Measurements from ENCODE around the gene NLK. TPM values are rescaled to one million over a fixed set of nuclear protein-coding genes. Genes with fewer than 3 reads are reported as not detected.

Gene NLK
- polyA plus RNA-seq, 1 donor from 2014 or later, result 81.7 TPM

- Histone ChIP-seq H3K36me3 (ENCODE audit: insufficient read depth, low read length) (no peaks in the 10 kb centered on the region), H3K4me2 (ENCODE audit: low read length) (no peak overlapping the region), H3K79me2 (replicated peaks; ENCODE audit: insufficient read depth, low read length) (peaks cover 3% of the 10 kb centered on the region), H3K9me2 (ENCODE audit: insufficient read depth, low read length) (no peaks in the 10 kb centered on the region), H4K20me1 (ENCODE audit: insufficient read depth) (no peaks in the 10 kb centered on the region), H3K27ac (ENCODE audit: low read length) (no peak overlapping the region), H3K27me3 (ENCODE audit: insufficient read depth, low read depth, low read length) (no peaks in the 10 kb centered on the region), H3K9ac (ENCODE audit: low read length) (no peak overlapping the region), H3K9me3 (ENCODE audit: low read length) (no peaks in the 10 kb centered on the region), H2AFZ (ENCODE audit: low read depth, low read length) (no peak overlapping the region), H3F3A (ENCODE audit: insufficient read depth, low read length, poor library complexity, severe bottlenecking) (no peaks in the 10 kb centered on the region), H3K4me3 (ENCODE audit: low read length) (no peak overlapping the region)
- TF ChIP-seq RAD21 (conservative IDR thresholded peaks at IDR 0.05) (no peak), SMC3 (conservative IDR thresholded peaks at IDR 0.05; ENCODE audit: poor library complexity) (no peak), EZH2 (IDR thresholded peaks at IDR 0.05; ENCODE audit: borderline replicate concordance, insufficient read depth, low read length, poor library complexity, severe bottlenecking) (no peak), REST (IDR thresholded peaks at IDR 0.05; ENCODE audit: borderline replicate concordance) (no peak)
These were observed 59.4 kb downstream of the NLK start for GRCh38 chr17:28101919-28102318.

GRCh38 chr17:28105501-28105900 lies 63.0 kb downstream of the NLK start:
- H3K9me2 ChIP-seq (ENCODE audit: insufficient read depth, low read length), result no peaks in the 10 kb centered on the region
- H3F3A ChIP-seq (ENCODE audit: insufficient read depth, low read length, poor library complexity, severe bottlenecking), result no peaks in the 10 kb centered on the region
- no peak overlapping the region for H3K4me3 ChIP-seq (ENCODE audit: low read length)
- H3K4me2 ChIP-seq (ENCODE audit: low read length), result no peak overlapping the region
- H3K36me3 ChIP-seq (ENCODE audit: insufficient read depth, low read length), result no peaks in the 10 kb centered on the region
- H3K9me3 ChIP-seq (ENCODE audit: low read length), result no peaks in the 10 kb centered on the region
- H3K27me3 ChIP-seq (ENCODE audit: insufficient read depth, low read depth, low read length), result no peaks in the 10 kb centered on the region
- peaks cover 4% of the 10 kb centered on the region for H3K79me2 ChIP-seq (replicated peaks; ENCODE audit: insufficient read depth, low read length)
- H3K27ac ChIP-seq (ENCODE audit: low read length), result no peak overlapping the region
- H2AFZ ChIP-seq (ENCODE audit: low read depth, low read length), result no peak overlapping the region
- H3K9ac ChIP-seq (ENCODE audit: low read length), result no peak overlapping the region
- H4K20me1 ChIP-seq (ENCODE audit: insufficient read depth), result no peaks in the 10 kb centered on the region
- TF ChIP-seq MXI1 (conservative IDR thresholded peaks at IDR 0.05; ENCODE audit: poor library complexity, severe bottlenecking), result no peak
- no peak for TF ChIP-seq REST (IDR thresholded peaks at IDR 0.05; ENCODE audit: borderline replicate concordance)
- no peak for TF ChIP-seq EP300 (conservative IDR thresholded peaks at IDR 0.05; ENCODE audit: poor library complexity, severe bottlenecking)
- no peak for TF ChIP-seq RAD21 (conservative IDR thresholded peaks at IDR 0.05)
- no peak for TF ChIP-seq EZH2 (IDR thresholded peaks at IDR 0.05; ENCODE audit: borderline replicate concordance, insufficient read depth, low read length, poor library complexity, severe bottlenecking)
- no peak for TF ChIP-seq CTCF (IDR thresholded peaks at IDR 0.05; ENCODE audit: poor library complexity, severe bottlenecking)
- no peak for TF ChIP-seq POLR2AphosphoS5 (IDR thresholded peaks at IDR 0.05)
- no peak for TF ChIP-seq SMC3 (conservative IDR thresholded peaks at IDR 0.05; ENCODE audit: poor library complexity)
- no peak for TF ChIP-seq TAF1 (IDR thresholded peaks at IDR 0.05; ENCODE audit: low read depth)

Data from neural cell (in vitro differentiated cells).